ENCODE measurements around the gene PCNT.

PCNT gene

GRCh38 chr21:46492851-46493250 is 168.9 kb downstream of the PCNT start:
- no peak for DNase-seq

DNA sequence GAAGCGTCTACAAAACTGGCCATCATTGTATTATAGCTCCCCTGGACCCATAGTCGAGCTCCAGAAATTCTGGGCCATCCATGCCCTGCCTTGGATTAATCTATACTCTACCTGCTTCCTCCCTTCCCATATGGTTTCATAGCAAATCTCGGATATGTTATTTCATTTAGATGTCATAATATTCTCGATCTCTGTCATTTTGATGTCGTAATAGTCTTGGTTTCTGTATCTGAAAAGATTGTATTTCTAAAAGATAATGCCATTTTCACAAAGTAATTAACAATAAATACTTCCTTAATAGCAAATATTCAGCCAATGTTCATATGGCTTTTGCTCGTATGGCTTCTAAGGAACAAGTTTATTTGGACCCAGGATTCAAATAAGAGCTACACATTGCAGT is 169.9 kb downstream of the PCNT start:
- no peak for DNase-seq

All from islet precursor cell (in vitro differentiated cells).